ENCODE results near the gene RBL1.

Gene RBL1

GRCh38 chr20:36951198-36951978, 144.4 kb downstream of the RBL1 start, which contains the start of gene SAMHD1 (continued):
- TF ChIP-seq ZBTB26 (tag by site-specific recombination; optimal IDR thresholded peaks at IDR 0.05) (peak; percentile 62), PRDM10 (tag by site-specific recombination; IDR thresholded peaks at IDR 0.05) (no peak; the same call in 1 of the 2 replicates), GLIS2 (tag by site-specific recombination; IDR thresholded peaks at IDR 0.05) (peak; percentile 94), ZBTB8A (tag by site-specific recombination; IDR thresholded peaks at IDR 0.05) (peak; percentile 95), ZBTB20 (tag by site-specific recombination; IDR thresholded peaks at IDR 0.05) (peak; percentile 96), PATZ1 (tag by site-specific recombination; IDR thresholded peaks at IDR 0.05) (peak; percentile 70), OSR2 (tag by site-specific recombination; IDR thresholded peaks at IDR 0.05) (peak; percentile 49; the same call in 1 of the 2 replicates), ZNF692 (tag by site-specific recombination; IDR thresholded peaks at IDR 0.05) (peak; percentile 34; the same call in 1 of the 2 replicates), ZNF24 (tag by site-specific recombination; IDR thresholded peaks at IDR 0.05) (no peak), RBAK (tag by site-specific recombination; IDR thresholded peaks at IDR 0.05) (no peak), ZNF2 (tag by site-specific recombination; IDR thresholded peaks at IDR 0.05) (no peak), KLF1 (tag by site-specific recombination; IDR thresholded peaks at IDR 0.05) (peak; percentile 51), ZNF621 (tag by site-specific recombination; IDR thresholded peaks at IDR 0.05) (no peak), PRDM4 (tag by site-specific recombination; IDR thresholded peaks at IDR 0.05) (no peak), ZSCAN4 (tag by site-specific recombination; IDR thresholded peaks at IDR 0.05) (no peak), GLIS1 (tag by site-specific recombination; IDR thresholded peaks at IDR 0.05) (peak; percentile 82), ZBTB17 (tag by site-specific recombination; IDR thresholded peaks at IDR 0.05) (peak; percentile 53), ZNF76 (tag by site-specific recombination; IDR thresholded peaks at IDR 0.05; ENCODE audit: borderline replicate concordance, low read depth) (peak; percentile 87), ZNF561 (tag by site-specific recombination; IDR thresholded peaks at IDR 0.05; ENCODE audit: borderline replicate concordance) (peak; percentile 22; the same call in 1 of the 2 replicates), ZNF335 (tag by site-specific recombination; conservative IDR thresholded peaks at IDR 0.05) (peak; percentile 97), MZF1 (tag by site-specific recombination; IDR thresholded peaks at IDR 0.05; ENCODE audit: borderline replicate concordance) (no peak), ZNF600 (tag by site-specific recombination; IDR thresholded peaks at IDR 0.05) (peak; percentile 96), ZEB2 (tag by site-specific recombination; IDR thresholded peaks at IDR 0.05) (peak; percentile 71; the same call in 1 of the 2 replicates), ZNF341 (tag by site-specific recombination; IDR thresholded peaks at IDR 0.05; ENCODE audit: low read depth) (peak; percentile 81), ZNF777 (tag by site-specific recombination; IDR thresholded peaks at IDR 0.05; ENCODE audit: borderline replicate concordance) (no peak), KLF17 (tag by site-specific recombination; IDR thresholded peaks at IDR 0.05) (0 out of 2 replicates have a peak, but pooled peaks have one; percentile 53)

All from HEK293 (cell line).